SU-DHL-6 (cell line): ENCODE data around the gene KMT5B.

ENCODE experiments used
- H2AFZ ChIP-seq: fragments of 200-600 bp; sonication (generic); 2 replicates; pipeline ENCODE4 v1.6.1; 2014; ENCODE audit warnings: low read depth, mild to moderate bottlenecking, moderate library complexity, mixed read lengths, antibody characterized with exemption, low read length; ENCODE audit not compliant: severe bottlenecking
- H3F3A ChIP-seq: fragments of 200-600 bp; shearing (Covaris generic); 2 replicates; pipeline ENCODE4 v1.6.0; 2016; ENCODE audit warnings: antibody characterized with exemption, mild to moderate bottlenecking; ENCODE audit not compliant: insufficient read depth
- H3K27ac ChIP-seq: fragments of 200-600 bp; sonication (generic); 2 replicates; pipeline ENCODE4 v1.5.1; 2016; ENCODE audit warnings: low read depth, mild to moderate bottlenecking, low read length, moderate library complexity, mixed read lengths
- H3K27me3 ChIP-seq: fragments of 200-600 bp; sonication (generic), shearing (Covaris generic); 2 replicates; pipeline ENCODE4 v1.6.0; 2014; ENCODE audit warnings: mild to moderate bottlenecking, low read length
- H3K36me3 ChIP-seq: fragments of 200-600 bp; sonication (generic); 2 replicates; pipeline ENCODE4 v1.6.1; 2014; ENCODE audit warnings: mild to moderate bottlenecking, low read length, mixed read lengths
- H3K4me2 ChIP-seq: fragments of 300-600, 200-600 bp; shearing (Covaris generic), sonication (generic); 2 replicates; pipeline ENCODE4 v1.6.0; 2014; ENCODE audit warnings: low read length, low read depth, mild to moderate bottlenecking; ENCODE audit not compliant: poor library complexity, severe bottlenecking
- H3K4me3 ChIP-seq: fragments of 200-600 bp; sonication (generic); 2 replicates; pipeline ENCODE4 v1.5.1; 2014; ENCODE audit warnings: antibody characterized with exemption, low read length, mild to moderate bottlenecking, mixed read lengths; ENCODE audit not compliant: insufficient read depth, poor library complexity, severe bottlenecking
- H3K79me2 ChIP-seq: fragments of 200-600 bp; sonication (generic); 2 replicates; pipeline ENCODE4 v1.6.1; 2014; ENCODE audit warnings: mild to moderate bottlenecking, low read length, moderate library complexity; ENCODE audit not compliant: insufficient read depth
- H3K9ac ChIP-seq: fragments of 200-600 bp; sonication (generic); 2 replicates; pipeline ENCODE4 v1.7.0; 2014; ENCODE audit warnings: mild to moderate bottlenecking, low read length
- H3K9me2 ChIP-seq: fragments of 200-600 bp; sonication (generic); replicated peaks from 2 replicates; pipeline ENCODE4 v1.6.1; 2014; ENCODE audit warnings: low read length; ENCODE audit not compliant: insufficient read depth
- H3K9me3 ChIP-seq: fragments of 200-600 bp; sonication (generic); 2 replicates; pipeline ENCODE4 v1.6.1; 2014; ENCODE audit warnings: low read length, mixed read lengths; ENCODE audit not compliant: insufficient read depth
- H4K20me1 ChIP-seq: fragments of 200-600 bp; sonication (generic); 2 replicates; pipeline ENCODE4 v1.6.1; 2014; ENCODE audit warnings: low read depth, mild to moderate bottlenecking, antibody characterized with exemption, low read length, moderate library complexity, mixed read lengths
- CTCF ChIP-seq: fragments of 200-600 bp; sonication (generic); IDR thresholded peaks from one replicate; pipeline ENCODE4 v1.5.1; 2017; ENCODE audit warnings: antibody characterized with exemption, mild to moderate bottlenecking, low read length, moderate library complexity; ENCODE audit not compliant: insufficient read depth, poor library complexity, severe bottlenecking
- EZH2phosphoT487 ChIP-seq: fragments of 200-600 bp; sonication (generic), shearing (Covaris generic); conservative IDR thresholded peaks from 2 replicates; pipeline ENCODE4 v1.6.1; 2018; ENCODE audit warnings: mild to moderate bottlenecking, antibody characterized with exemption, low read length, moderate library complexity, mixed read lengths

KMT5B gene

GRCh38 chr11:68214173-68215086 is 1.3 kb upstream of the KMT5B start:
- H3K4me3 ChIP-seq = peak overlapping the region; percentile 81
- H3F3A ChIP-seq = no peaks in the 10 kb centered on the region
- TF ChIP-seq EZH2phosphoT487 (no peak), CTCF (no peak)
- no peaks in the 10 kb centered on the region for H3K27me3 ChIP-seq
- peaks cover 31% of the 10 kb centered on the region for H3K79me2 ChIP-seq
- no peaks in the 10 kb centered on the region for H3K9me2 ChIP-seq
- H2AFZ ChIP-seq = peak overlapping the region; percentile 100
- H3K27ac ChIP-seq = 0 out of 2 replicates have a peak overlapping the region, but pooled peaks have one; percentile 77
- H3K9ac ChIP-seq = peak overlapping the region; percentile 82
- H4K20me1 ChIP-seq = 0 out of 2 replicates have a peak, but pooled peaks cover 11% of the 10 kb centered on the region
- no peaks in the 10 kb centered on the region for H3K36me3 ChIP-seq
- H3K4me2 ChIP-seq = peak overlapping the region; percentile 88
- no peaks in the 10 kb centered on the region for H3K9me3 ChIP-seq

GRCh38 chr11:68213555-68214172 is 568 bp upstream of the KMT5B start:
- Histone ChIP-seq H3K4me3 (peak overlapping the region; percentile 81), H3K36me3 (no peaks in the 10 kb centered on the region), H3K79me2 (peaks cover 39% of the 10 kb centered on the region), H3K9me2 (no peaks in the 10 kb centered on the region), H3F3A (no peaks in the 10 kb centered on the region), H3K27me3 (no peaks in the 10 kb centered on the region), H3K9ac (peak overlapping the region; percentile 82), H2AFZ (peak overlapping the region; percentile 100), H3K4me2 (peak overlapping the region; percentile 88), H3K9me3 (no peaks in the 10 kb centered on the region), H3K27ac (peak overlapping the region; percentile 77), H4K20me1 (0 out of 2 replicates have a peak, but pooled peaks cover 16% of the 10 kb centered on the region)
- no peak for TF ChIP-seq CTCF

GRCh38 chr11:68212421-68213134 is 518 bp downstream of the KMT5B start:
- peak overlapping the region; percentile 87 for H3K4me3 ChIP-seq
- 0 out of 2 replicates have a peak, but pooled peaks cover 16% of the 10 kb centered on the region for H4K20me1 ChIP-seq
- TF ChIP-seq CTCF (no peak), EZH2phosphoT487 (no peak)
- peaks cover 48% of the 10 kb centered on the region for H3K79me2 ChIP-seq
- H3F3A ChIP-seq = no peaks in the 10 kb centered on the region
- peak overlapping the region; percentile 96 for H3K4me2 ChIP-seq
- no peaks in the 10 kb centered on the region for H3K9me3 ChIP-seq
- peak overlapping the region; percentile 82 for H3K9ac ChIP-seq
- H3K36me3 ChIP-seq = no peaks in the 10 kb centered on the region
- no peaks in the 10 kb centered on the region for H3K9me2 ChIP-seq
- H2AFZ ChIP-seq = peak overlapping the region; percentile 46
- H3K27me3 ChIP-seq = no peaks in the 10 kb centered on the region
- peak overlapping the region; percentile 77; the same call in 1 of the 2 replicates for H3K27ac ChIP-seq
